H1 (cell line): ENCODE measurements around the gene RAB8B. TPM values are rescaled to one million over a fixed set of nuclear protein-coding genes. Genes with fewer than 3 reads are reported as not detected.

ENCODE experiments used
- CTCF ChIA-PET: fragments of 300-600 bp; sonication (Branson Sonifier 250); formaldehyde crosslinking; loops from one replicate; lab custom pipeline; 2021; ENCODE audit not compliant: partially characterized antibody; lab: Charles Lee
- POLR2A ChIA-PET: fragments of 300-600 bp; sonication (Branson Sonifier 250); formaldehyde crosslinking; loops from one replicate; lab custom pipeline; 2021; ENCODE audit warnings: inconsistent platforms; ENCODE audit not compliant: partially characterized antibody; lab: Charles Lee
- DNase-seq, 2 experiments: peaks; one replicate each; pipeline versions ENCODE4 v3.0.0 to v3.0.0-alpha.2; 2010 to 2022; ENCODE audit warnings: low spot score in 2 of 2, low read depth in 1 of 2, mixed read lengths in 1 of 2
- FAIRE-seq: peaks from 2 replicates; lab custom pipeline; 2011; peaks lifted over from hg19 to GRCh38; lab: Jason Lieb, UNC
- H2AFZ ChIP-seq: 2 replicates; pipeline ENCODE4 v1.8.1; 2012; ENCODE audit warnings: low read length, inconsistent platforms
- H2AK5ac ChIP-seq: 2 replicates; pipeline ENCODE4 v1.6.1; 2013; ENCODE audit warnings: low read depth, low read length
- H2BK120ac ChIP-seq: replicated peaks from 2 replicates; pipeline ENCODE3; 2013; ENCODE audit warnings: low read depth, low read length, inconsistent platforms
- H2BK12ac ChIP-seq: 2 replicates; pipeline ENCODE4 v1.6.1; 2013; ENCODE audit warnings: low read depth, low read length
- H2BK15ac ChIP-seq: 2 replicates; pipeline ENCODE4 v1.6.1; 2013; ENCODE audit warnings: low read length
- H2BK20ac ChIP-seq: 2 replicates; pipeline ENCODE4 v1.6.1; 2013; ENCODE audit warnings: low read length
- H2BK5ac ChIP-seq: 2 replicates; pipeline ENCODE4 v1.6.1; 2013; ENCODE audit warnings: low read depth, low read length
- H3K14ac ChIP-seq: 2 replicates; pipeline ENCODE4 v1.6.1; 2013; ENCODE audit warnings: inconsistent platforms; ENCODE audit not compliant: insufficient read length
- H3K18ac ChIP-seq: 2 replicates; pipeline ENCODE4 v1.6.1; 2013; ENCODE audit warnings: low read length; ENCODE audit errors: extremely low read depth
- H3K23ac ChIP-seq: 2 replicates; pipeline ENCODE4 v1.6.1; 2013; ENCODE audit warnings: inconsistent platforms; ENCODE audit not compliant: insufficient read length
- H3K23me2 ChIP-seq: 2 replicates; pipeline ENCODE4 v1.6.1; 2013; ENCODE audit warnings: low read depth, low read length
- H3K27ac ChIP-seq: 2 replicates; pipeline ENCODE4 v1.6.1; 2011; ENCODE audit warnings: low read depth, low read length, inconsistent platforms
- H3K27me3 ChIP-seq, 4 experiments: replicated peaks in 1 of 4; 1 replicate in 1 of 4; 2 replicates in 3 of 4; pipeline versions ENCODE4 v1.6.1 to v1.8.1; 2011 to 2013; ENCODE audit warnings: low read length in 3 of 4, mild to moderate bottlenecking in 3 of 4, inconsistent platforms in 2 of 4, mixed read lengths in 2 of 4, moderate library complexity in 1 of 4; ENCODE audit not compliant: control insufficient read depth in 3 of 4, insufficient read depth in 3 of 4; ENCODE audit errors: extremely low read depth in 1 of 4
- H3K36me3 ChIP-seq, 4 experiments: 2 replicates each; pipeline versions ENCODE4 v1.6.1 to v1.8.1; 2011 to 2013; ENCODE audit warnings: mild to moderate bottlenecking in 4 of 4, low read length in 3 of 4, moderate library complexity in 2 of 4, control low read depth in 1 of 4, inconsistent platforms in 1 of 4; ENCODE audit not compliant: insufficient read depth in 4 of 4, control insufficient read depth in 2 of 4
- H3K4ac ChIP-seq: replicated peaks from 2 replicates; pipeline ENCODE3; 2013; ENCODE audit warnings: low read length, low read depth, mixed read lengths, inconsistent platforms; ENCODE audit not compliant: insufficient read length
- H3K4me1 ChIP-seq, 4 experiments: replicated peaks in 1 of 4; 1 replicate in 1 of 4; 2 replicates in 3 of 4; pipeline versions ENCODE4 v1.6.1 to v1.8.1; 2011 to 2013; ENCODE audit warnings: low read length in 3 of 4, inconsistent platforms in 2 of 4, mixed read lengths in 1 of 4; ENCODE audit not compliant: insufficient read depth in 4 of 4, control insufficient read depth in 3 of 4
- H3K4me2 ChIP-seq, 2 experiments: 2 replicates each; pipeline versions ENCODE4 v1.6.1 to v1.8.1; 2011 to 2013; ENCODE audit warnings: low read depth in 2 of 2, low read length in 2 of 2, control low read depth in 1 of 2, inconsistent platforms in 1 of 2, mild to moderate bottlenecking in 1 of 2; ENCODE audit not compliant: insufficient read depth in 1 of 2
- H3K4me3 ChIP-seq, 4 experiments: fragments of 200-600, 300-600 bp in 1 of 4; sonication (generic), shearing (Covaris generic), sonication (Bioruptor Twin) in 1 of 4; 2 replicates each; pipeline versions ENCODE4 v1.5.1 to v1.8.1; 2011 to 2016; ENCODE audit warnings: low read length in 4 of 4, low read depth in 3 of 4, control low read depth in 2 of 4, inconsistent platforms in 2 of 4, mild to moderate bottlenecking in 2 of 4, mixed read lengths in 1 of 4, moderate library complexity in 1 of 4; ENCODE audit not compliant: insufficient read depth in 2 of 4; ENCODE audit errors: extremely low read depth in 1 of 4
- H3K56ac ChIP-seq: replicated peaks from 2 replicates; pipeline ENCODE3; 2013; ENCODE audit warnings: low read depth, mild to moderate bottlenecking, mixed read lengths, low read length, inconsistent platforms; ENCODE audit not compliant: insufficient read length
- H3K79me1 ChIP-seq: 2 replicates; pipeline ENCODE4 v1.6.1; 2013; ENCODE audit warnings: low read depth, low read length, control low read depth
- H3K79me2 ChIP-seq, 2 experiments: 2 replicates each; pipeline versions ENCODE4 v1.6.1 to v1.8.1; 2012 to 2013; ENCODE audit warnings: low read length in 2 of 2, mild to moderate bottlenecking in 2 of 2, inconsistent platforms in 1 of 2; ENCODE audit not compliant: insufficient read depth in 2 of 2, control insufficient read depth in 1 of 2
- H3K9ac ChIP-seq, 4 experiments: replicated peaks in 1 of 4; 1 replicate in 1 of 4; 2 replicates in 3 of 4; pipeline versions ENCODE4 v1.6.1 to v1.8.1; 2011 to 2013; ENCODE audit warnings: low read depth in 3 of 4, low read length in 3 of 4, control low read depth in 2 of 4, mild to moderate bottlenecking in 2 of 4, moderate library complexity in 2 of 4, inconsistent platforms in 1 of 4; ENCODE audit errors: extremely low read depth in 1 of 4
- H3K9me3 ChIP-seq, 2 experiments: 2 replicates each; pipeline versions ENCODE4 v1.6.1 to v1.8.1; 2012 to 2013; ENCODE audit warnings: mild to moderate bottlenecking in 2 of 2, moderate library complexity in 2 of 2, control low read depth in 1 of 2, inconsistent platforms in 1 of 2, low read depth in 1 of 2, low read length in 1 of 2, mixed read lengths in 1 of 2; ENCODE audit not compliant: insufficient read depth in 2 of 2
- H4K20me1 ChIP-seq, 2 experiments: replicated peaks in 1 of 2; 2 replicates each; pipeline versions ENCODE3 to v1.8.1; 2011 to 2013; ENCODE audit warnings: inconsistent platforms in 2 of 2, low read length in 2 of 2, mild to moderate bottlenecking in 1 of 2; ENCODE audit not compliant: insufficient read depth in 2 of 2, control insufficient read depth in 1 of 2
- H4K5ac ChIP-seq: 2 replicates; pipeline ENCODE4 v1.6.1; 2013; ENCODE audit warnings: low read length, low read depth, mixed read lengths, inconsistent platforms; ENCODE audit not compliant: insufficient read length
- H4K8ac ChIP-seq: 2 replicates; pipeline ENCODE4 v1.8.0; 2013; ENCODE audit warnings: mild to moderate bottlenecking, moderate library complexity, low read length, inconsistent platforms; ENCODE audit not compliant: insufficient read depth; ENCODE audit errors: extremely low read depth
- H4K91ac ChIP-seq: replicated peaks from 2 replicates; pipeline ENCODE3; 2013; ENCODE audit warnings: low read length, mixed read lengths, inconsistent platforms; ENCODE audit not compliant: insufficient read length
- E2F6 ChIP-seq: IDR thresholded peaks from 2 replicates; pipeline ENCODE4 v1.6.1; 2012; ENCODE audit warnings: inconsistent platforms
- HDAC6 ChIP-seq: IDR thresholded peaks from one replicate; pipeline ENCODE4 v1.7.1; 2012; ENCODE audit warnings: low read depth, mild to moderate bottlenecking, inconsistent platforms, low read length, moderate library complexity
- POLR2AphosphoS5 ChIP-seq: IDR thresholded peaks from 2 replicates; pipeline ENCODE4 v1.6.1; 2011; ENCODE audit warnings: low read depth, low read length
- WGBS, 2 experiments: shearing (Covaris generic) in 1 of 2; methylation state at CpG; one replicate each; pipeline versions ENCODE4 v1.1.6 to v1.1.7; 2013 to 2015; ENCODE audit warnings: low lambda C conversion rate in 2 of 2, mixed read lengths in 2 of 2, inconsistent platforms in 1 of 2, low coverage in 1 of 2, missing lambda C conversion rate in 1 of 2; ENCODE audit not compliant: insufficient replicate concordance in 2 of 2, insufficient coverage in 1 of 2, insufficient read length in 1 of 2; ENCODE audit errors: extremely low coverage in 1 of 2, missing lambda C conversion rate in 1 of 2; 5-methylcytosine and 5-hydroxymethylcytosine counted together
- polyA plus RNA-seq, 7 experiments: library from polyadenylated mRNA; depleted of rRNA in 3 of 7; stranded (reverse) in 5 of 7; unstranded in 2 of 7; fragments of >200 nt in 5 of 7; fragments of 200-250 nt in 2 of 7; gene quantifications; 1 replicate in 5 of 7; 2 replicates in 1 of 7; 4 replicates in 1 of 7; pipeline versions ENCODE4 v1.2.1 to v1.2.3, GENCODE V29; 2011 to 2013; ENCODE audit warnings: missing spikeins in 2 of 7, mixed read lengths in 2 of 7
- total RNA-seq: library from RNA; stranded (reverse); fragmentation: NEBNext Ultra II Directional; extraction: Animal tissue kit (Norgen Biotek cat#: 25700); gene quantifications from 2 replicates; pipeline ENCODE4 v1.2.1, GENCODE V29; 2021

Gene RAB8B
- total and polyA plus RNA-seq, 2 of the 8 experiments (the other 6 are each of a cell fraction or from before 2014, with no cell fraction given), result 9.5 to 47.8 TPM

DNA sequence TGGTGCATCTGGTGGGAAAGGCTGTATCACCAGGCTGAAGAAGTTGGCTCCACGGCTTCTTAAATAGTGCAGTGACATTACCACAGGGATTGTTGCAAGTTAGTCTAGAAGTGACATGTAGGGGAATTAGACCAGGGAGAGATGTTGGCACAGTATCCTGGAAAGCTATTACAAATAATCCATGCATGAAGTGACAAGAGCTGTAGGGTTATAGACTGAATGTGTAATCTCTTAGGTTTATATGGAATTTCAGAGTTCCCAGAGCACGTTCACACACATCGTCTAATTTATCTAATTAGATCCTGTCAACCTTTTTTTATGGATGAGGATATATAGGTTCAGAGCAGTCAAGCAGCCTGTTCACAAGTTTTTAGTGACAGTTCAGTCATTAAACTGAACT lies 50.7 kb downstream of the RAB8B start:
- Histone ChIP-seq H2AK5ac (no peak overlapping the region), H3K4me2 (no peak overlapping the region), H2BK12ac (no peak overlapping the region), H3K79me1 (0 out of 2 replicates have a peak, but pooled peaks cover 2% of the 10 kb centered on the region), H3K9me3 (peaks cover 5 to 6% of the 10 kb centered on the region in 2 experiments; a peak in 2 of 4 replicates), H3K14ac (no peak overlapping the region), H2BK120ac (no peak overlapping the region), H3K18ac (no peak overlapping the region), H2AFZ (no peak overlapping the region), H2BK15ac (no peak overlapping the region), H3K36me3 (peaks cover 0 to 11% (median 5%) of the 10 kb centered on the region in 4 experiments; a peak in 2 of 8 replicates), H3K4me3 (no peak overlapping the region), H2BK5ac (no peak overlapping the region), H3K4ac (no peak overlapping the region), H4K91ac (no peak overlapping the region), H2BK20ac (no peak overlapping the region), H4K8ac (no peak overlapping the region), H3K56ac (no peak overlapping the region), H3K23me2 (no peaks in the 10 kb centered on the region), H4K20me1 (no peaks in the 10 kb centered on the region), H3K27me3 (no peaks in the 10 kb centered on the region), H3K4me1 (no peaks in the 10 kb centered on the region), H3K27ac (no peak overlapping the region), H3K79me2 (peaks cover 0 to 19% of the 10 kb centered on the region in 2 experiments; a peak in 2 of 4 replicates), H4K5ac (no peak overlapping the region), H3K23ac (no peak overlapping the region), H3K9ac (no peak overlapping the region)
- ChIA-PET CTCF (interaction anchor here (0.7 to 1.2 kb wide), 3 partner anchors 44 to 1371 kb away, joined by 3 read pairs; no protein-coding TSS in a partner anchor), POLR2A (no interaction called here)
- DNase-seq (no peak), FAIRE-seq (no peak)
- 97% methylated on average over 3 of the region's 3 CpGs; no CpG with 5 or more reads in 1 of the 2 experiments for WGBS, 2 experiments
- TF ChIP-seq HDAC6, result no peak
- TF ChIP-seq POLR2AphosphoS5, result no peak
- no peak for TF ChIP-seq E2F6
